ENCODE results near the gene ERC2.
"Not testable (repeated sequence)": the region's sequence is repeated elsewhere in the genome, so short reads cannot be mapped to it uniquely, and the experiment has no call there.

The ERC2 gene

DNA sequence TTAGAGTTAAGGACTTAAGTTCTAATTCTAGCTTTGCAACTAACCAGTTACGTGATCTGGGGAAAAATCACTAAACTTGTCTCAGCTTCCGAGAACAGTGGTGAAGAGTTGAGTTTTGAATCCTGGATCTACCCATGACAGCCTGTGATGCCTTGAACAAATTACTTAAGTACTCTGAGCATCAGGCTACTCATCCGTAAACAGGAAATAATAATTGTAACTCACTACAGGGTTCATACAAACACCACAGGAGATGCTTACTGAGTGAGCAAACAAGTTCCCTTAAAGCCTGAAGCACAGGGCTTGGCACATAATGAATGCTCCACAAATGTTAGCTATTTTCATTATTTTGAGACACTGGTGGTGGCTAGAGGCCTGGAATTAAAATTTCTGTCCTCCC, 158.8 kb downstream of the ERC2 start:
- DNase-seq (ENCODE audit: low read depth in 2 of 2) = no peak

DNA sequence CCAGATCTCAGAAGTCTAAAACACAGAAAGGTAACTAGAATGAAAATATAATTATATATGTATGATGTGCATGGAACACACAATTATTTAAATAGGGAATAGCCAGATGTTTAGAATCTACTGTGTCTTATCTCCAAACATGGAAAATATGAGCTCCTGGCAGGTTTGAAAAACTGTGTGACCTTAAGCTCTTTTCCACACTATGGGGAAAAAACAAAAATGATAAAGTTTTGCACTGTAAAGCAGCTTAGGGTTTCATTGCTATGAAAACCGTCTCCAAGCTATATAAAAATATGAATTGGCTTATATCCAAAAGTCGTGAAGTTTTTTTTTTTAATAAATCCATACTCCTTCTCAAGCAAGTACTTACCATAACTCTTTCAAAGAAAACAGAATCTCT, 159.8 kb downstream of the ERC2 start:
- DNase-seq (ENCODE audit: low read depth in 2 of 2) = no peak

DNA sequence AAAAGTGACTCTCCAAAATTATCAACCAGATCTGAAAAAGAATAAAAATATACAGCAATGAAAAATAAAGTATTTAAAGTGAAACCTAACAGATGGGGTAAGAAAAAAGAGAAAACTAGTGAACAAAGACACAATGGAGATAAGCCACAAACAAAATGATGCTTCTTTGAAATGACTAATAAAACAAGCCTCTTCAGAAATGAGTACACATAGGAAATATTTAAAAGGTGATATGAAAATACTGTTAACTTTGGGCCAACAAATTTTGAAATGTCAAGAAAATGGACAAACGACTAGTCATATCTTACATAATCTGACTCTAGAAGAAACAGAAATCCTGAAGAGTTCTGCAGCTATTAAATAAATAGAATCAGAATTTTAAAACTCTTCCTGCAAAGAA, 164.2 kb downstream of the ERC2 start:
- DNase-seq (ENCODE audit: low read depth in 2 of 2) = no peak

DNA sequence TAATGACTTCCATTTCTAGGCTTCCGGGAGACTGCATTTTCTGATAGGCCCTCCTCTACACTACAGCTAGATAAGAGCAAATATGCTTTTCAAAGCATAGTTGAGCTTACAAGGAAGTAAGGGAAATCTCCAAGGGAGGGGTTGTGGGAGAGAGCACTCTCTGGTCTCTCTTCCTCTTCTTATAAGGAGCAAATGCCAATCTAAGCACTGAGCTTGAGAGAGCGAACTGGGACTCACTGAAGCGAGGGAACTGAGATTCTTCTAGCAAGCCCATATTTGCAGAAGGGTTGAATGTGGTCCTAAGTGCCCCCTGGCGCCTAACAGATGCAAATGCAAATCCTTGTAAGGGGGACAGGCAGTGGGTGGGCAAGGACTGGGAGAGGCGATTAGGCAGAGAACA, 164.8 kb downstream of the ERC2 start:
- no peak for DNase-seq (ENCODE audit: low read depth in 2 of 2)

DNA sequence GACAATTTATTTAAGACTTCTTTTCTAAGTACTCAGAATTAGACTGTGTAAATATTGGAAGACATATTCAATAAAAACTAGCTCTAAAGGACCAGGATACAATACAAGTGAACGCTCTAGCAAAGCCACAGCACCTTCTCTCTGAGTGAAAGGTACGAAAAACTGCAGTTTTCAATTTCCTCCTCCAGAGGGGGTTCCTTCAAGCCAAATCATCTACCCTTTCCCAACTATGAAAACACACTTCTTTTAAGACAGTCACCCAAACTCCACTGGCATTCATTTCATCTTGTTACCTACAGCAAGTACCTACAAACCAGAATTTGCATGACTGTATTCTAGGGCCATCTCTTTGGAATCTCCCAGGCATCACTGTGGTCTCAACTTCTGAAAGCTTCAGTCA, 165.8 kb downstream of the ERC2 start:
- DNase-seq (ENCODE audit: low read depth in 2 of 2) = no peak

DNA sequence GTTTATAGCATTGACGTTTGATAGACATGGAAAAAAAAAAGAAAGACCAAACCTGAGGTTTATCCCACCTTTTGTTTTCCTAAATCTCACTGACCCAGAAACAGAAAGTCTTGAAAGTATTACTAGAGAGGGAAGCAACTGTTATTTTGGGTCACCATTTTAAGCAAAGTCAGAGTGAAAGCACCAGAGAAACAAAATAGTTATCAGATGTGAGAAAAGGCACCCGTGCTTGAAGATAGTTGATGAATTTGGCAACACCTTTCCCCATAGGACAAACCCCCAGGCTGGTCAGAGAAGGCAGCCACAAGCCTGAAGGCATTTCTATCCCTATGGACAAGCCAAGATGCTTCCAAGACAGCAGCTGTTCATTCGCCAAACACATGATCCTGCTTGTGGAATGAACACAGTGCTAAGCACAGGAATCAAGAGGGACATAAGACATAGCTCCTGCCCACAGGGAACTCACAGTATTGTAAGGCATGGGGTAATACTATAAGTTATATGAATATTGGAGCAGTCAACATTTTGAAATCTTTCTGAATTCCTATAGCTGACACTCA, 170.9 kb downstream of the ERC2 start:
- no peak for DNase-seq (ENCODE audit: low read depth in 2 of 2)

DNA sequence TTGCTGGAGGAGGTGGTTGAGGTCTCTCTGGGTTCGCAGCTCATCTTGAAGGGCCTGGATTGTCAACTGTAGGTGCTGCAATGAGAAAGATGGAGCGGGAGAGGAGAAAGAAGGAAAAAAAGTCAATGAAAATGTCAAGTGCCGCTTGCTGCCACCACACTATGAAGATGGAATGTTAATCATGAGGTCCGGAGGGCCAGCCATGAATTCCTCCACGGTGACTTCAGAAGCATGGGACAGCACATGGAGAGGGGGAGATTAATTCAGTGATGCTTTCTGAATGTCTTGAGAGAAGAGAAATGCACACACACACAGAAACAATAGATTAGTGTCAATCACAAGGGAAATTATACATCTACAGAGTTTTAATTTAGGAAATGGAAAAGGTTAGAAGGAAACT, 171.9 kb downstream of the ERC2 start:
- DNase-seq (ENCODE audit: low read depth in 2 of 2) = no peak

DNA sequence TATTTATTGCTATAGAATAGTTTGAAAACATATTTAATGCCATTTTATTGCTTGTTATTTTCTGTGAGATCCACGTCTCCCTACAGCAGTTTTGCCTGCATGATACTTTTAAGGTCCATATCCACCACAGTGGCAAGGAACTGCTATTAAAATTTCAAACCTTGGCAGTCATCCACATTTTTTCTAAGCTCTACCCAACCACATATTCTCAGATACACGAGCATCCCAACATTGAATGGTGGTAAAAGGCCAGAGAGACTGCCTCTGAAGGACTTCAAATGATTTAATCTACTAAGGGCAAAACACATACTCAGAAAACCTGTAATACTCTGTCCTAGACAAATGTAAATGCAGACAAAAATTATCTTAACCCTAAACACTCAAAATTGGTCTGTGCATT, 173.1 kb downstream of the ERC2 start:
- no peak for DNase-seq (ENCODE audit: low read depth in 2 of 2)

DNA sequence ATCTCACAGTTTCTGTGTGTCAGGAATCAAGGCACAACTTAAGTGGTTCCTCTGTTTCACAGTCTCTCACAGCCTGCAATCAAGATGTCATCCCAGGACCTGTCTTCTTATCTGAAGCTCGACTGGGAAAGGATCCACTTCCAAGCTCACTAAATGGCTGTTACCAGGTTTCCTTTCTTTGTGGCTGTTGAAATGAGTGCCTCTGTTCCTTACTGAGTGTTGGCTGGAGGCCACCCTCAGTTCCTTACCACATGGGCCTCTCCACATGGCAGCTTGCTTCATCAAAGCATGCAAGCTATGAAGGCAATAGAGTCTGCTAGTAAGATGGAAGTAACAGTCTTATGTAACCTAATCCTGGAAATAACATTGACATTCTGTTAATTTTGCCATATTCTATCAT, 174.0 kb downstream of the ERC2 start:
- no peak for DNase-seq (ENCODE audit: low read depth in 2 of 2)

DNA sequence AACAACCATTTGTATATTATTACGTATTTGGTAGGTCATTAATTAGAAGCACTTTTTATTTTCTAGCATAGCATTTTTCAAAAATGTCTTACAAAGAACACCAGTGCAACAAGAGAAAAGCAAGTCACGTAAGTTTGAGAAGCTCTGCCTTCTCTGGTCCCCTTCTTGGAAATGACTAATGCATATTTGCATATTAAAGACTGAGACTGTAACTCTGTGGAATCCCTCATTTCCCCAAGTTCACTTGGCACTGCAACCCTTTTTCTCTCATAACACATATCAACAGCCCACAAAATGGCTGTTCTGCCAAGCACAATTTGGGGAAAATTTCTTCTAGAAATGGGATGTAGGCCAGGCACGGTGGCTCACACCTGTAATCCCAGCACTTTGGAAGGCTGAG, 176.3 kb downstream of the ERC2 start:
- no peak for DNase-seq (ENCODE audit: low read depth in 2 of 2)

DNA sequence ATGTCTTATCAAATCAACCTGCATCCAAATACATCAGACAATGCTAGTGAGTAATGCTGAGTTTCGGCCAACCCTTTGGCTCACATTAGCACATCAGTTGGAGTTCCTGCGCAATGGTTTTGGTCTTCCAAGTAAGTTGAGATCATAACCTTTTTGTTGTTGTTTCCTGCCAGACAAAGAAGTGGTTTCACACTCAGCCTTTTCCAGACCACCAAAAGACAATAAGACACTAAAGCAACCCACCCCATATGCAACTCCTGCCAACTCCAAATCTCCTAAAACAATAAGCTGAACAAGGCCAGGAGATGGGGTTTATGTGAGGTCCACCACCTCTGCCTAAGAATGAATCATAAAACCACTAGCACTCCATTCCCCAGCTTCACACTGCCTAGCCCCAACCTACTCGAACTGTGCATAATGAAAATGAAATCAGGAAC, 177.0 kb downstream of the ERC2 start:
- DNase-seq (ENCODE audit: low read depth in 2 of 2) = no peak

DNA sequence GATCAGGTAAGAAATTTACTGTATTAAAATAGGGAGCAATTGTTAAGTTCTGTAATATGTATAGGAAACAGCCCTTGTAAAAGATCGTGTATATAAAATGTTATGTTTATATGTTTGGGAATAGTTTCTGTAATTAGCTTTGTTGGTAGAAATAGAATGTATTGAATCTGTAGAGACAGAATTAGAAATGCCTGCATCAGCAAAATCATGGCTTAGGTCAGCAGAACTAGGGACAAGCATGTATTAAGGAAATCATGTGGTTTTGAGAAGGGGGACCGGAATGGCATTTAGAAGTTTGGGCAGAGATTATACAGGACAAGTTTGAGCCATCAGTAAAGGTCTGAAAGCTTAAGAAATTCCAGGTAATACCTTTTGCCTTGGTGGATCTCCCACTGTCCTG, 177.9 kb downstream of the ERC2 start:
- no peak for DNase-seq (ENCODE audit: low read depth in 2 of 2)

DNA sequence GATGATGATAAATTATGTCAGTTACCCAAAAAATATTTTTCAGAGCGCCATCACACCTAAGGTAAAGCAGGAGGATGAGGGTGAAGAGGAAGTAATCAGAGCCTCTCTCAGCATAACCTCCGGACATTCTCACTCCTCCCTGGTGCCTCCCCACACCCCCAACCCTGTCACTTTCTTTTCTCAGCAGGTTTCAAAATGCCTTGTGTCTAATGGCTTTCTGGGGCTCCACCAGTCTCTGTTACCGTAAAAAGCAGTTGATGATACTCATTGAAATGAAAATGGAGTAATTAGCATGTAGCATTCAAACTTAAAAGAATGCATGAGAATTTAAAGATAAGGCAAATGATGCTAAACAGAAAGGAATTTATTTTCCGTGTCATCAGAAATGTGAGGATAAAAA, 180.0 kb downstream of the ERC2 start:
- no peak for DNase-seq (ENCODE audit: low read depth in 2 of 2)

DNA sequence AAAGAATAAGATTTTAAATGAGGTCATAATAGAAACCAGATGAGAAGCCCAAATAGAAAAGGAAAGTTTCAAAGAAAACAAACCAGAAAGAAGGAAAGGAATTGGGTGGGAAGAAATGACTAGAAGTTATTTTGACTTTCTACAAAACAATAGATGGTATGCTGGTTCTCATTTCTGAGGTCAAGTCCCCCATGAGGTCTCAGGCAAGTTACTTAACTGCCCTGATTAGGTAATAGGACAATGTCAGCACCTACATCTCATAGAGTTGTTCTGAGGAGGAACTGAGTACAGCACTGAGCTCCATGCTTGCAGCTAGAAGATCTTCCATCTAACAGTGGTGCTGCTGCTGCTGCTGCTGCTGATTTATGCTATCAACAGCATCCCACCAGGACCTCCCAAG, 185.9 kb downstream of the ERC2 start:
- DNase-seq (ENCODE audit: low read depth in 2 of 2) = no peak

DNA sequence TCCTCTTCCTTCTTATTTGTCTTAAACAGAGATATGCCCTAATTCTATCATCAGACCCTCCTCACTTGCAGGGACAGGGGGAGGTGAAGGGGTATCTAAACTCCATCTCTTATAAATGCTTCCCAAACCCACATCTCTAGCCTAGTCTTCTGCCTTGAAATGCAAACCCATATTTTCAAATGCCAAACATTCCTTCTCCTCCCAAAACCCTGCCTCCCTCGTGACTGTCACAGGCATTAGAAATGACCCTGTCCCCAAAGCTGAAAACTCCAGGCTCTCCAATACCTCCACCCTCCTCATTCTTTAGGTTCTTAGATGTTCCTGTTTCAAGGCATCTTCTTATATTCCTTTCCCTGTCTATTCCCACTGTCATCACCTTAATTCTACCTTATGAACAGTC, 191.0 kb downstream of the ERC2 start:
- no peak for DNase-seq (ENCODE audit: low read depth in 2 of 2)

DNA sequence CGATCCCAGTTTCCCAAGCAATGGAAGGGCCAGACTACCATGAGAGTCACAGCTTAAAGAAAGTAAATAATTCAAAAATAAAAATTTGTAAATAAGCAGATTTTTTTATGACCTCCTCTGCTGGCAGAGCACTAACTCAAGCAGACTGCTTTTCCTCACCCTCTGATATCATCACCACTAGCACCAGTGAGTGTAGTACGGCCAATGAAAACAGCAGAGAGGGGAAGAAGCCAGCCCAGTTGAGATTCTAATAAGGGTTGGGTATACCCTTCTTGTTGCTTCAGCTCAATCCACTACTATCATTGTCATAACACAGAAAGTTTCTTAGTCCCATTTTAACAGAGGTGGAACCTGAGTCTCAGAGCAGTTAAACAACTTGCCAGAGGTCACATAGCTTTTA, 193.1 kb downstream of the ERC2 start:
- DNase-seq (ENCODE audit: low read depth in 2 of 2) = no peak

DNA sequence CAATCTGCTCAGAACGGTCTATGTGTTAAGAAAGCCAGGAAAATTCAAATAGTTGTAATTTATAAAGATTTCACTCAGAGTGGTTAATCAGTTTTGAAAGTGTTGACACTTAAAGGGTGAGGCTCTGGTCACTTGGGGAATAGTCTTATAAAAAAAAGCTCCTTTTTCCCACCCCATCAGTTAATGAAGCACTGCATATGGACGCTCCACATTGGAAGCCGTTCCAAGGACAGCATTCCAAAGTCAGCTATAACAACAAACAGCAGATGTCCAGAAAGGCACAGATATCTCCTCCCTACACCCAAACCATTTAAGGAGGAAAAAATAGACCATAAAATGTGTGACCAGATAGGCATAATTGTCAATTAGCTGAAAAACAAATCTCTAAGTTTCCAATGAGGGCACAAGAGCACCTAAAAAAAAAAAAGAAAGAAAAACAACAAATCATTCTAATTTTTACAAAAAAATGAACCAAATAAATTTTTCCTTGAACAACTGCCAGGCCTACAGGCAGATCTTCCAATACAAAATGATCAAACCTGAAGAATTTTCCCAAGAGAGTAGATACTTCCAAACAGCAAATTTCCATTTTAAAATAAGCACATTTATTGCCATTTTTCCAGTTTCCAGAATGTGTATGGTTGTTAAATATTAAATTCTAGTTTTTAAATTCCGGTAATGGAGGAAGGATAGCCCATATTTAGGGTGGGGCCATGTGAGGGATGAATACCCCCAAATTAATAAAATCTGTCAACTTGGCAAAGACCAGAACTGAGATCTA, 198.3 kb downstream of the ERC2 start:
- DNase-seq (ENCODE audit: low read depth in 2 of 2) = no peak

DNA sequence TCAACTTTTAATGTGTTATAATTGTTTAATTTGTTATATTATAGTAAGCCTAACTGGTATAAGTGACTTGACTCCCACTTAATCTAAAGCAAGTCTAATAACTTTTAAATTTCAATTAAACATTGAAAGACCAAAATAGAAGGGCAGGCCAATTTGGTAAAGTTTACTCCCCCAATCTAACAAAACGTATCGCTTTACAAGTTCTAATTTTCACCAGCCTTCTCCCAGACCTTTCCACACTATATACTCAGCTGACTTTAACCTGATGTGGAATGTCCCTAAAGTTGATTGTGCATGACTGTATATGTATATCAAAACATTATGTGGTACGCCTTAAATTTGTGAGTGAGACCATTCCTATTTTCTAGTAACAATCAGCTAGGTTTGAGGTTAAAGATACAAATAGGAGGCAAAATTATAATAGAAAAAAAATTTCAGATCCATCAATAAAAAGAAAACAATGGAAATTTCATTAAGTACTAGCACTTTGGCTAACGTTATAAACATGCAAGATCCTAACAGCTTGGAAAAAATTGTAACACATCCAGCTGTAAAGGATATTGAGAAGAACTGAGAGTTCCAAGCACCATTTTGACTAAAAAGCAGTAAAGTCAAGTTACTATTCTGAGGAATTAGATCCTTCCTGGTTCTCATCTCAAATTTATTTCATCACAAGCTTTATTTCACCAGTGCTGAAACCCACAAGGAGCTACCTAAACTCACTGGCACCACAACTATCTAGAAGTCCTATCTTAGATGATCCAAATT, 199.5 kb downstream of the ERC2 start:
- no peak for DNase-seq (ENCODE audit: low read depth in 2 of 2)

DNA sequence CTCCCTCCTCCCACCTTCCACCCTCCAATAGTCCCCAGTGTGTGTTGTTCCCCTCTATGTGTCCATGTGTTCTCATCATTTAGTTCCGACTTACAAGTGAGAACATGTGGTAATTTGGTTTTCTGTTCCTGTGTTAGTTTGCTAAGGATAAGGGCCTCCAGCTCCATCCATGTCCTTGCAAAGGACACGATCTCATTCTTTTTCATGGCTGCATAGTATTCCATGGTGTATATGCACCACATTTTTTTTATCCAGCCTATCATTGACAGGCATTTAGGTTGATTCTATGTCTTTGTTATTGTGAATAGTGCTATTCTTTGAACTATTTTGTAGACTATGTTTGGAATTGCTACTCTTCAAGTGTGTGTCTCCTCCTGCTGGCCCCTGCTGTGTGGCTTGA, 206.4 kb downstream of the ERC2 start:
- DNase-seq (ENCODE audit: low read depth in 2 of 2) = not testable (repeated sequence)

DNA sequence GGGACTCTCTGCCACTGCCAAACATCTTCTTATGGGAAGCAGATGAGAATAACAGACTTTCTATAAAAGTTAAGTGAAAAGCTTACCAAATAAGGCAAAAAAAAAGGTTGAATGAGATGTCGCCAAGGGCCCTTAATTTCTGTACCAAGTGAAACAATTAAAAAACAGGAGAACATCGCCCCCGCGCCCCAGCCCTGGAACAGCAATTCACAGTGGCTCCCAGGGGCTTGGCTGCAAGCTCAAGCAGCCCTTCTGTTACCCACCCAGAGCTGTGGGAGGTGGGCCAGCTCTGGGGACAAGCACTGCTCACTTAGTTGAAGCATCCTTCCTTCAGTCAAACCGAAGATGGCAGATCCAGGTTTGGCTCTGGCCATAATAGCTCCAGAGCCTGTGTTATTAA, 208.0 kb downstream of the ERC2 start:
- DNase-seq (ENCODE audit: low read depth in 2 of 2) = no peak

DNA sequence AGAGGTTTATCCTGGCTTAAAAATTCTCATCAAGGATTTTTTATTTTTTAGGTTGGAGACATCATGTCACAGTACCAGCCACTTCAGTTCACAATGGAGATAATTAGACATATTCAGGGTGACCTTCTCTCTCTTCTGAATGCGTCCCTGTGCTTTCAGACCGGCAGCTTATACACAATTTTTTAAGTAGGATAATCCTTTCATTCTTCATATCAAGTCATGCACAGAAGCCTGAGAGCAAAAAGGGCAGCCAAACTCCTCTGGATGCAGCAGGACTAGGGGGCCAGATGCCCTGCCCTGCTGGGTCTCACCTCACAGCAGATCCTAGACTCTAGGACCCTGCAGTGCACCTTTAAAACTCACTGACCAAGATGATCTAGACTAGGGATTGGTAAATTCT, 210.4 kb downstream of the ERC2 start:
- DNase-seq (ENCODE audit: low read depth in 2 of 2) = no peak

DNA sequence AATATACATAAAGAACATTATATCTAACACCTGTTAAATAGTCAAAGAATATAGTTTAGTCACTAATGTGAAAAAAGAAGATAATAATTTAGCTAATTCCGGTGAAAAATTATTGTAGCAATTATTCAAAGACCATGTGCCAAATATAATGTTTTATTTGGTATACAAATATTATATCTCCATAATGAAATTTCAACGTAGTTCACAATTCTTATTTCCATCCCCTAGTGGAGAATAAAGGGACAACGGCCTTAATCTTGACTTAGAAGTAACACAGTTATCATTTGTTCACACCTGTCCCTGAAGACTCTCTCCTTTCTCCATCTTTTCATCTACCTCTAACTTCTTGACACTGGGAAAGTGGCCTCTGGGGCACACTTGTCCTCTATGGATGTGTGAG, 213.4 kb downstream of the ERC2 start:
- DNase-seq (ENCODE audit: low read depth in 2 of 2) = no peak

Measured in stimulated activated CD8-positive, alpha-beta memory T cell treated with anti-CD3 and anti-CD28 coated beads, Interleukin-7, amount 100 ng/mL, for 1 hour (primary cell).